Hepatocyte (in vitro differentiated cells): ENCODE results near the gene PAMR1. TPM values are rescaled to one million over a fixed set of nuclear protein-coding genes. Genes with fewer than 3 reads are reported as not detected.

ENCODE experiments used
- DNase-seq: peaks from one replicate; pipeline ENCODE4 v3.0.0-alpha.2; 2016; ENCODE audit warnings: low spot score
- H2AFZ ChIP-seq: fragments of 200-600 bp; sonication (generic); 2 replicates; pipeline ENCODE4 v1.6.0; 2016; ENCODE audit warnings: antibody characterized with exemption, mild to moderate bottlenecking
- H3K27ac ChIP-seq: fragments of 200-600 bp; sonication (generic); 2 replicates; pipeline ENCODE4 v1.5.1; 2016; ENCODE audit warnings: mild to moderate bottlenecking
- H3K27me3 ChIP-seq: fragments of 200-600 bp; sonication (generic); 2 replicates; pipeline ENCODE4 v1.6.1; 2016
- H3K36me3 ChIP-seq: fragments of 200-600 bp; sonication (generic); replicated peaks from 2 replicates; pipeline ENCODE4 v1.5.1; 2016; ENCODE audit warnings: low read depth; ENCODE audit not compliant: insufficient read depth
- H3K4me1 ChIP-seq: fragments of 200-600 bp; sonication (generic); 2 replicates; pipeline ENCODE4 v1.5.1; 2016; ENCODE audit warnings: mild to moderate bottlenecking, moderate library complexity; ENCODE audit not compliant: insufficient read depth
- H3K4me2 ChIP-seq: fragments of 200-600 bp; sonication (generic); 2 replicates; pipeline ENCODE4 v1.6.0; 2016
- H3K4me3 ChIP-seq: fragments of 200-600 bp; sonication (generic); 2 replicates; pipeline ENCODE4 v1.5.1; 2016; ENCODE audit warnings: mild to moderate bottlenecking
- H3K79me2 ChIP-seq: fragments of 200-600 bp; sonication (generic); 2 replicates; pipeline ENCODE4 v1.6.0; 2017; ENCODE audit warnings: mild to moderate bottlenecking
- H3K9me2 ChIP-seq: fragments of 200-600 bp; sonication (generic); replicated peaks from 2 replicates; pipeline ENCODE4 v1.6.0; 2017; ENCODE audit warnings: mild to moderate bottlenecking; ENCODE audit not compliant: insufficient read depth
- H3K9me3 ChIP-seq: fragments of 200-600 bp; sonication (generic); 2 replicates; pipeline ENCODE4 v1.5.1; 2016; ENCODE audit warnings: low read depth, mild to moderate bottlenecking
- H4K20me1 ChIP-seq: fragments of 200-600 bp; sonication (generic); 2 replicates; pipeline ENCODE4 v1.6.0; 2016; ENCODE audit warnings: mild to moderate bottlenecking; ENCODE audit not compliant: insufficient read depth, poor library complexity, severe bottlenecking
- CTCF ChIP-seq: fragments of 200-600 bp; sonication (generic); IDR thresholded peaks from 2 replicates; pipeline ENCODE4 v1.5.1; 2016; ENCODE audit warnings: antibody characterized with exemption, mild to moderate bottlenecking; ENCODE audit not compliant: poor library complexity
- EZH2 ChIP-seq: fragments of 200-600 bp; sonication (generic); IDR thresholded peaks from 2 replicates; pipeline ENCODE4 v1.6.1; 2016; ENCODE audit warnings: antibody characterized with exemption, mild to moderate bottlenecking, borderline replicate concordance
- EZH2phosphoT487 ChIP-seq: fragments of 200-600 bp; sonication (generic); IDR thresholded peaks from one replicate; pipeline ENCODE4 v1.6.1; 2018; ENCODE audit warnings: antibody characterized with exemption, mild to moderate bottlenecking, low read depth, moderate library complexity; ENCODE audit not compliant: unreplicated experiment, severe bottlenecking
- WGBS: methylation state at CpG from one replicate; pipeline ENCODE4 v1.1.6; 2016; ENCODE audit warnings: low lambda C conversion rate; ENCODE audit errors: missing lambda C conversion rate; 5-methylcytosine and 5-hydroxymethylcytosine counted together
- polyA plus RNA-seq: library from polyadenylated mRNA; unstranded; fragments of >200 nt; fragmentation: Nextera tagmentation; extraction: Ambion mirVana; gene quantifications from 2 replicates; pipeline ENCODE4 v1.2.1, GENCODE V29; 2016
- total RNA-seq: library from RNA; depleted of rRNA; stranded (reverse); fragments of >200 nt; gene quantifications from 2 replicates; pipeline ENCODE4 v1.2.3, GENCODE V29; 2014

The PAMR1 gene
- total and polyA plus RNA-seq, 2 experiments from 2014 or later, result 26.3 to 31.1 TPM

DNA sequence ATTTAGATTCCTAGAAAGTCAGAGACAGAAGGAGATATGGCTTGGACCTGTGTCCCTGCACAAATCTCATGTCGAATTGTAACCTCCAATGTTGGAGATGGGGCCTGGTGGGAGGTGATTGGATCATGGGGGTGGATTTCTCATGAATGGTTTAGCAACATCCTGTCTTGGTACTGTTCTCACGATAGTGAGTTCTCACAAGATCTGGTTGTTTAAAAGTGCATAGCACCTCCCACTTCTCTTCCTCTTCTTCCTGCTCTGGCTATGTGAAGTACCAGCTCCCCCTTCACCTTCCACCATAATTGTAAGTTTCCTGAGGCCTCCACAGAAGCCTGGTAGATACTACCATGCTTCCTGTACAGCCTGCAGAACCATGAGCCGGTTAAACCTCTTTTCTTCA is 27.6 kb upstream of the PAMR1 start:
- no peak overlapping the region for H3K4me2 ChIP-seq
- no peaks in the 10 kb centered on the region for H3K79me2 ChIP-seq
- TF ChIP-seq EZH2phosphoT487 (no peak), CTCF (no peak), EZH2 (no peak)
- H3K36me3 ChIP-seq, result no peaks in the 10 kb centered on the region
- DNase-seq, result no peak
- H3K27ac ChIP-seq, result no peak overlapping the region
- no peaks in the 10 kb centered on the region for H4K20me1 ChIP-seq
- H3K4me3 ChIP-seq, result no peak overlapping the region
- H3K9me3 ChIP-seq, result no peaks in the 10 kb centered on the region
- no peaks in the 10 kb centered on the region for H3K27me3 ChIP-seq
- H3K9me2 ChIP-seq, result no peaks in the 10 kb centered on the region
- 87% methylated on average over 3 of the region's 3 CpGs for whole genome bisulfite sequencing
- no peak overlapping the region for H2AFZ ChIP-seq
- peaks cover 17% of the 10 kb centered on the region for H3K4me1 ChIP-seq

GRCh38 chr11:35552616-35553015 is 27.2 kb upstream of the PAMR1 start:
- Histone ChIP-seq H4K20me1 (no peaks in the 10 kb centered on the region), H3K4me3 (no peak overlapping the region), H3K27me3 (no peaks in the 10 kb centered on the region), H3K79me2 (no peaks in the 10 kb centered on the region), H3K27ac (no peak overlapping the region), H3K9me3 (no peaks in the 10 kb centered on the region), H3K36me3 (no peaks in the 10 kb centered on the region), H3K4me1 (peaks cover 17% of the 10 kb centered on the region), H3K9me2 (no peaks in the 10 kb centered on the region), H3K4me2 (no peak overlapping the region), H2AFZ (no peak overlapping the region)
- TF ChIP-seq CTCF (no peak), EZH2 (no peak), EZH2phosphoT487 (no peak)
- WGBS, result 95% methylated on average over 5 of the region's 5 CpGs
- no peak for DNase-seq

- peak overlapping the region; percentile 13 for H3K27ac ChIP-seq
- WGBS, result 95% methylated on average over 3 of the region's 3 CpGs
- H3K79me2 ChIP-seq, result no peaks in the 10 kb centered on the region
- H4K20me1 ChIP-seq, result no peaks in the 10 kb centered on the region
- DNase-seq, result no peak
- H3K36me3 ChIP-seq, result no peaks in the 10 kb centered on the region
- TF ChIP-seq EZH2phosphoT487, result no peak
- no peak for TF ChIP-seq EZH2
- TF ChIP-seq CTCF, result no peak
- no peaks in the 10 kb centered on the region for H3K9me3 ChIP-seq
- H3K9me2 ChIP-seq, result no peaks in the 10 kb centered on the region
- H2AFZ ChIP-seq, result no peak overlapping the region
- peaks cover 22% of the 10 kb centered on the region for H3K4me1 ChIP-seq
- H3K4me3 ChIP-seq, result no peak overlapping the region
- H3K4me2 ChIP-seq, result no peak overlapping the region
- no peaks in the 10 kb centered on the region for H3K27me3 ChIP-seq
These were observed 25.1 kb upstream of the PAMR1 start for GRCh38 chr11:35550374-35551036.
